Immature natural killer cell (primary cell): ENCODE data around the gene CCR6. TPM values are rescaled to one million over a fixed set of nuclear protein-coding genes. Genes with fewer than 3 reads are reported as not detected.
"Not testable (repeated sequence)": the region's sequence is repeated elsewhere in the genome, so short reads cannot be mapped to it uniquely, and the experiment has no call there.

Experiments used
- DNase-seq, 3 donors: peaks; one replicate each; pipeline ENCODE4 v3.0.0; 2022; ENCODE audit warnings: mixed read lengths in 1 of 3
- H3K27ac Mint-ChIP-seq, 6 donors: one replicate each; pipeline ENCODE4 v1.8.0; 2020; ENCODE audit warnings: mixed read lengths in 6 of 6, mild to moderate bottlenecking in 5 of 6, inconsistent platforms in 4 of 6, moderate library complexity in 3 of 6
- H3K27me3 Mint-ChIP-seq, 3 donors: one replicate each; pipeline ENCODE4 v1.8.0; 2020 to 2021; ENCODE audit warnings: low read depth in 3 of 3, mild to moderate bottlenecking in 3 of 3, mixed read lengths in 3 of 3, moderate library complexity in 3 of 3, inconsistent platforms in 1 of 3
- H3K36me3 Mint-ChIP-seq, 3 donors: one replicate each; pipeline ENCODE4 v1.8.0; 2020; ENCODE audit warnings: mixed read lengths in 3 of 3, inconsistent platforms in 2 of 3, mild to moderate bottlenecking in 2 of 3
- H3K4me1 Mint-ChIP-seq, 2 donors: one replicate each; pipeline ENCODE4 v1.8.0; 2020; ENCODE audit warnings: inconsistent platforms in 2 of 2, mild to moderate bottlenecking in 2 of 2, mixed read lengths in 2 of 2, moderate library complexity in 1 of 2
- H3K4me3 Mint-ChIP-seq, 5 donors: one replicate each; pipeline ENCODE4 v1.8.0; 2020; ENCODE audit warnings: mild to moderate bottlenecking in 5 of 5, mixed read lengths in 5 of 5, inconsistent platforms in 3 of 5, moderate library complexity in 3 of 5
- H3K9me3 Mint-ChIP-seq, 6 donors: one replicate each; pipeline ENCODE4 v1.8.0; 2020; ENCODE audit warnings: mild to moderate bottlenecking in 6 of 6, mixed read lengths in 6 of 6, inconsistent platforms in 4 of 6, moderate library complexity in 3 of 6
- polyA plus RNA-seq, 3 donors: library from polyadenylated mRNA; unstranded; fragments of 300-500 nt; fragmentation: Illumina TruSeq; gene quantifications; one replicate each; pipeline ENCODE4 v1.2.3, GENCODE V29; 2021

CCR6 gene
- polyA plus RNA-seq, 3 donors from 2014 or later: 0.79 to 2.3 (median 1.8) TPM

GRCh38 chr6:167182913-167183314 lies 60.0 kb downstream of the CCR6 start:
- not testable (repeated sequence) for H3K4me3 Mint-ChIP-seq, H3K9me3 Mint-ChIP-seq, H3K27ac Mint-ChIP-seq, H3K4me1 Mint-ChIP-seq, H3K27me3 Mint-ChIP-seq, DNase-seq, H3K36me3 Mint-ChIP-seq

- not testable (repeated sequence) for H3K36me3 Mint-ChIP-seq, H3K4me1 Mint-ChIP-seq, H3K27ac Mint-ChIP-seq, H3K9me3 Mint-ChIP-seq, H3K27me3 Mint-ChIP-seq, DNase-seq, H3K4me3 Mint-ChIP-seq
These were observed 62.2 kb downstream of the CCR6 start for GRCh38 chr6:167185101-167185500.

GRCh38 chr6:167187275-167187674 lies 64.4 kb downstream of the CCR6 start:
- H3K36me3 Mint-ChIP-seq, DNase-seq, H3K4me3 Mint-ChIP-seq, H3K27ac Mint-ChIP-seq, H3K27me3 Mint-ChIP-seq, H3K4me1 Mint-ChIP-seq, H3K9me3 Mint-ChIP-seq: not testable (repeated sequence)

Other genes with a start within 250 kb of the CCR6 start
- gene RNASET2, start 166.5 kb upstream of the CCR6 start, polyA plus RNA-seq: 100 to 1,000 TPM; 107 to 171 (median 131) TPM
- gene CEP43, start 123.7 kb upstream of the CCR6 start, polyA plus RNA-seq: 1 to 10 TPM; 4.7 to 9.9 (median 6.9) TPM
- not detected for gene GPR31, start 34.9 kb downstream of the CCR6 start, polyA plus RNA-seq
- not detected for gene UNC93A, start 168.2 kb downstream of the CCR6 start, polyA plus RNA-seq
- gene TTLL2, start 202.0 kb downstream of the CCR6 start, polyA plus RNA-seq: not detected